Measurements from ENCODE around the gene SHISA7.

GRCh38 chr19:55482156-55482961, 39.3 kb upstream of the SHISA7 start:
- TF ChIP-seq, protein P1, sequence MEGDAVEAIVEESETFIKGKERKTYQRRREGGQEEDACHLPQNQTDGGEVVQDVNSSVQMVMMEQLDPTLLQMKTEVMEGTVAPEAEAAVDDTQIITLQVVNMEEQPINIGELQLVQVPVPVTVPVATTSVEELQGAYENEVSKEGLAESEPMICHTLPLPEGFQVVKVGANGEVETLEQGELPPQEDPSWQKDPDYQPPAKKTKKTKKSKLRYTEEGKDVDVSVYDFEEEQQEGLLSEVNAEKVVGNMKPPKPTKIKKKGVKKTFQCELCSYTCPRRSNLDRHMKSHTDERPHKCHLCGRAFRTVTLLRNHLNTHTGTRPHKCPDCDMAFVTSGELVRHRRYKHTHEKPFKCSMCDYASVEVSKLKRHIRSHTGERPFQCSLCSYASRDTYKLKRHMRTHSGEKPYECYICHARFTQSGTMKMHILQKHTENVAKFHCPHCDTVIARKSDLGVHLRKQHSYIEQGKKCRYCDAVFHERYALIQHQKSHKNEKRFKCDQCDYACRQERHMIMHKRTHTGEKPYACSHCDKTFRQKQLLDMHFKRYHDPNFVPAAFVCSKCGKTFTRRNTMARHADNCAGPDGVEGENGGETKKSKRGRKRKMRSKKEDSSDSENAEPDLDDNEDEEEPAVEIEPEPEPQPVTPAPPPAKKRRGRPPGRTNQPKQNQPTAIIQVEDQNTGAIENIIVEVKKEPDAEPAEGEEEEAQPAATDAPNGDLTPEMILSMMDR (IDR thresholded peaks at IDR 0.05; ENCODE audit: low read length), result no peak
- TF ChIP-seq EZH2 (IDR thresholded peaks at IDR 0.05; ENCODE audit: borderline replicate concordance, low read length), result no peak

Measured in OCI-LY1 (cell line).